H9 (cell line): ENCODE results near the gene LSM7. TPM values are rescaled to one million over a fixed set of nuclear protein-coding genes. Genes with fewer than 3 reads are reported as not detected.
A peak's percentile ranks its signal among the peaks of the same experiment; 100 is the strongest.

ENCODE experiments used
- DNase-seq: peaks from one replicate; pipeline ENCODE4 v3.0.0-alpha.2; 2017
- H2AFZ ChIP-seq: one replicate; pipeline ENCODE4 v1.6.1; 2013; ENCODE audit warnings: mild to moderate bottlenecking, low read length, control low read depth, moderate library complexity
- H2AK5ac ChIP-seq: 2 replicates; pipeline ENCODE4 v1.6.1; 2013; ENCODE audit warnings: low read length, control low read depth, mixed read lengths; ENCODE audit not compliant: insufficient read length
- H2BK120ac ChIP-seq: one replicate; pipeline ENCODE4 v1.6.1; 2013; ENCODE audit warnings: low read depth, mild to moderate bottlenecking, low read length, control low read depth, inconsistent platforms; ENCODE audit not compliant: poor library complexity, severe bottlenecking
- H2BK12ac ChIP-seq: 2 replicates; pipeline ENCODE4 v1.6.1; 2013; ENCODE audit warnings: low read length, control low read depth, mixed read lengths, low read depth; ENCODE audit not compliant: insufficient read length
- H2BK15ac ChIP-seq: 2 replicates; pipeline ENCODE4 v1.6.1; 2013; ENCODE audit warnings: low read depth, low read length, control low read depth
- H2BK20ac ChIP-seq: one replicate; pipeline ENCODE4 v1.6.1; 2013; ENCODE audit warnings: low read depth, mild to moderate bottlenecking, low read length, control low read depth, inconsistent platforms; ENCODE audit not compliant: poor library complexity, severe bottlenecking
- H2BK5ac ChIP-seq: 2 replicates; pipeline ENCODE4 v1.6.1; 2013; ENCODE audit warnings: low read length, control low read depth, mixed read lengths; ENCODE audit not compliant: insufficient read length
- H3K14ac ChIP-seq: 2 replicates; pipeline ENCODE4 v1.6.1; 2013; ENCODE audit warnings: low read length, control low read depth; ENCODE audit not compliant: insufficient read depth
- H3K18ac ChIP-seq: 2 replicates; pipeline ENCODE4 v1.6.1; 2013; ENCODE audit warnings: low read depth, mild to moderate bottlenecking, mixed read lengths, low read length, control low read depth; ENCODE audit not compliant: insufficient read length
- H3K23ac ChIP-seq: 2 replicates; pipeline ENCODE4 v1.6.1; 2013; ENCODE audit warnings: low read length, control low read depth, mixed read lengths, low read depth; ENCODE audit not compliant: insufficient read length
- H3K23me2 ChIP-seq: 2 replicates; pipeline ENCODE4 v1.6.1; 2013; ENCODE audit warnings: low read depth, mild to moderate bottlenecking, mixed read lengths, low read length, control low read depth; ENCODE audit not compliant: insufficient read length, poor library complexity, severe bottlenecking
- H3K27ac ChIP-seq: 2 replicates; pipeline ENCODE4 v1.5.1; 2013; ENCODE audit warnings: low read length, control low read depth, mixed read lengths, low read depth; ENCODE audit not compliant: insufficient read length
- H3K27me3 ChIP-seq: 2 replicates; pipeline ENCODE4 v1.6.1; 2013; ENCODE audit warnings: low read length, control low read depth, inconsistent platforms; ENCODE audit not compliant: insufficient read depth
- H3K4ac ChIP-seq: 2 replicates; pipeline ENCODE4 v1.6.1; 2013; ENCODE audit warnings: low read depth, mild to moderate bottlenecking, control low read depth, inconsistent platforms, low read length, moderate library complexity
- H3K4me1 ChIP-seq: 2 replicates; pipeline ENCODE4 v1.6.1; 2013; ENCODE audit warnings: low read length, control low read depth, inconsistent platforms; ENCODE audit not compliant: insufficient read depth
- H3K4me2 ChIP-seq: 2 replicates; pipeline ENCODE4 v1.6.1; 2013; ENCODE audit warnings: low read length, control low read depth, mixed read lengths; ENCODE audit not compliant: insufficient read length, insufficient read depth
- H3K56ac ChIP-seq: 2 replicates; pipeline ENCODE4 v1.6.1; 2013; ENCODE audit warnings: low read depth, mild to moderate bottlenecking, mixed read lengths, low read length, control low read depth; ENCODE audit not compliant: insufficient read length
- H3K79me1 ChIP-seq: 2 replicates; pipeline ENCODE4 v1.6.1; 2013; ENCODE audit warnings: low read depth, mild to moderate bottlenecking, moderate library complexity, low read length, control low read depth, inconsistent platforms; ENCODE audit not compliant: insufficient read depth, poor library complexity, severe bottlenecking
- H3K79me2 ChIP-seq: 2 replicates; pipeline ENCODE4 v1.6.1; 2013; ENCODE audit warnings: low read length, control low read depth, inconsistent platforms; ENCODE audit not compliant: insufficient read depth
- H3K9ac ChIP-seq: 2 replicates; pipeline ENCODE4 v1.6.1; 2013; ENCODE audit warnings: low read length, control low read depth, mixed read lengths; ENCODE audit not compliant: insufficient read length; ENCODE audit errors: extremely low read depth
- H3K9me3 ChIP-seq: one replicate; pipeline ENCODE4 v1.6.1; 2013; ENCODE audit warnings: low read depth, low read length, inconsistent platforms; ENCODE audit not compliant: control insufficient read depth
- H3T11ph ChIP-seq: one replicate; pipeline ENCODE4 v1.6.1; 2013; ENCODE audit warnings: mild to moderate bottlenecking, low read length, control low read depth, inconsistent platforms
- H4K20me1 ChIP-seq: one replicate; pipeline ENCODE4 v1.6.1; 2013; ENCODE audit not compliant: control insufficient read depth, insufficient read length, insufficient read depth
- H4K5ac ChIP-seq: 2 replicates; pipeline ENCODE4 v1.6.1; 2013; ENCODE audit warnings: low read depth, mild to moderate bottlenecking, mixed read lengths, low read length, control low read depth; ENCODE audit not compliant: insufficient read length
- H4K8ac ChIP-seq: replicated peaks from 2 replicates; pipeline ENCODE4 v1.6.1; 2013; ENCODE audit warnings: low read length, control low read depth, mixed read lengths, low read depth; ENCODE audit not compliant: insufficient read length
- H4K91ac ChIP-seq: 2 replicates; pipeline ENCODE4 v1.6.1; 2013; ENCODE audit warnings: low read depth, mild to moderate bottlenecking, moderate library complexity, mixed read lengths, low read length, control low read depth; ENCODE audit not compliant: insufficient read length
- H3K27ac Mint-ChIP-seq, 3 experiments: 2 replicates in 2 of 3; 3 replicates in 1 of 3; pipeline ENCODE4 v1.8.0; 2020 to 2021; ENCODE audit warnings: mixed read lengths in 3 of 3, mild to moderate bottlenecking in 1 of 3, moderate library complexity in 1 of 3
- H3K27me3 Mint-ChIP-seq: 2 replicates; pipeline ENCODE4 v1.8.0; 2021; ENCODE audit warnings: low read depth, mild to moderate bottlenecking, moderate library complexity, mixed read lengths
- H3K36me3 Mint-ChIP-seq, 3 experiments: 2 replicates in 2 of 3; 3 replicates in 1 of 3; pipeline ENCODE4 v1.8.0; 2020 to 2021; ENCODE audit warnings: low read depth in 3 of 3, mixed read lengths in 3 of 3; ENCODE audit not compliant: insufficient read depth in 1 of 3
- H3K4me1 Mint-ChIP-seq, 2 experiments: 2 replicates each; pipeline ENCODE4 v1.8.0; 2020; ENCODE audit warnings: mixed read lengths in 2 of 2
- H3K4me3 Mint-ChIP-seq, 2 experiments: 2 replicates in 1 of 2; 3 replicates in 1 of 2; pipeline ENCODE4 v1.8.0; 2020 to 2021; ENCODE audit warnings: mild to moderate bottlenecking in 2 of 2, mixed read lengths in 2 of 2, moderate library complexity in 1 of 2
- H3K9me3 Mint-ChIP-seq, 2 experiments: 2 replicates in 1 of 2; 3 replicates in 1 of 2; pipeline ENCODE4 v1.8.0; 2020; ENCODE audit warnings: mild to moderate bottlenecking in 2 of 2, mixed read lengths in 2 of 2, moderate library complexity in 1 of 2
- WGBS: extraction: QIAGEN DNeasy Blood & Tissue Kit; methylation state at CpG from one replicate; pipeline ENCODE4 v1.1.7; 2013; ENCODE audit warnings: missing lambda C conversion rate, low lambda C conversion rate, mixed read lengths; ENCODE audit not compliant: insufficient read length; ENCODE audit errors: extremely low coverage; 5-methylcytosine and 5-hydroxymethylcytosine counted together
- total RNA-seq: library from RNA; stranded (reverse); gene quantifications from 2 replicates; pipeline ENCODE4 v1.2.1, GENCODE V29; 2021
- TF ChIP-seq, protein P1 (sequence below): fragments of 200-600 bp; sonication (generic); conservative IDR thresholded peaks from 3 replicates; pipeline ENCODE4 v1.8.0; 2021; ENCODE audit warnings: antibody characterized with exemption, mild to moderate bottlenecking

Gene LSM7
- total RNA-seq, 1 experiment from 2014 or later: 187 TPM

DNA sequence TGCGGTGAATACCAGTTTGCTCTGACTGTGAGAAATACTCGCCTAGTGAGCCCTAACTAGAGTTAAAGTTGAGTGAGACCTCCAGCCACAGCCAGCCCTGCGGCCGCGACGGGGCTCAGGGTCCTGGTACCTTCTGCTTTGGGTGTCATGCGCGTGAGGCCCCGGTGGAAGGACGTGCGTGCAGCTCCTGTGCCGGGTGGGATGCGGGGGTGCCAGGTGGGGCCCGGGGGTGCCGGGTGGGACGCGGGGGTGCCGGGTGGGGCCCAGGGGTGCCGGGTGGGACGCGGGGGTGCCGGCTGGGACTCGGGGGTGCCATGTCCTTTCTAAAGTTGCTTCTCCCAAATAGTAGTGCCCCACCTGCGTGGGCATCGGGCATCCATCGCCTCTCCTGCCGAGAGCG lies 23.2 kb upstream of the LSM7 start:
- no peaks in the 10 kb centered on the region for H3K27me3 ChIP-seq
- H3K23me2 ChIP-seq: no peaks in the 10 kb centered on the region
- Mint-ChIP-seq H3K9me3 (no peaks in the 10 kb centered on the region), H3K27me3 (no peaks in the 10 kb centered on the region), H3K36me3 (peaks cover 0 to 2% (median 0%) of the 10 kb centered on the region in 3 experiments; a peak in 1 of 7 replicates), H3K4me1 (no peaks in the 10 kb centered on the region), H3K27ac (peak overlapping the region in 1 of 3 experiments; percentile 77; a peak in 2 of 7 replicates), H3K4me3 (no peak overlapping the region)
- H3K23ac ChIP-seq: no peak overlapping the region
- TF ChIP-seq, protein P1, sequence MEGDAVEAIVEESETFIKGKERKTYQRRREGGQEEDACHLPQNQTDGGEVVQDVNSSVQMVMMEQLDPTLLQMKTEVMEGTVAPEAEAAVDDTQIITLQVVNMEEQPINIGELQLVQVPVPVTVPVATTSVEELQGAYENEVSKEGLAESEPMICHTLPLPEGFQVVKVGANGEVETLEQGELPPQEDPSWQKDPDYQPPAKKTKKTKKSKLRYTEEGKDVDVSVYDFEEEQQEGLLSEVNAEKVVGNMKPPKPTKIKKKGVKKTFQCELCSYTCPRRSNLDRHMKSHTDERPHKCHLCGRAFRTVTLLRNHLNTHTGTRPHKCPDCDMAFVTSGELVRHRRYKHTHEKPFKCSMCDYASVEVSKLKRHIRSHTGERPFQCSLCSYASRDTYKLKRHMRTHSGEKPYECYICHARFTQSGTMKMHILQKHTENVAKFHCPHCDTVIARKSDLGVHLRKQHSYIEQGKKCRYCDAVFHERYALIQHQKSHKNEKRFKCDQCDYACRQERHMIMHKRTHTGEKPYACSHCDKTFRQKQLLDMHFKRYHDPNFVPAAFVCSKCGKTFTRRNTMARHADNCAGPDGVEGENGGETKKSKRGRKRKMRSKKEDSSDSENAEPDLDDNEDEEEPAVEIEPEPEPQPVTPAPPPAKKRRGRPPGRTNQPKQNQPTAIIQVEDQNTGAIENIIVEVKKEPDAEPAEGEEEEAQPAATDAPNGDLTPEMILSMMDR: no peak
- H3T11ph ChIP-seq: no peak overlapping the region
- H2AK5ac ChIP-seq: no peak overlapping the region
- no peak overlapping the region for H3K4ac ChIP-seq
- H2BK12ac ChIP-seq: no peak overlapping the region
- H3K18ac ChIP-seq: no peak overlapping the region
- no peak overlapping the region for H4K8ac ChIP-seq
- H3K27ac ChIP-seq: no peak overlapping the region
- H3K79me1 ChIP-seq: no peaks in the 10 kb centered on the region
- H3K79me2 ChIP-seq: no peaks in the 10 kb centered on the region
- H4K91ac ChIP-seq: no peak overlapping the region
- no peak overlapping the region for H2AFZ ChIP-seq
- H2BK15ac ChIP-seq: no peak overlapping the region
- no CpG with 5 or more reads among the region's 28 CpGs for WGBS
- H4K20me1 ChIP-seq: no peaks in the 10 kb centered on the region
- DNase-seq: no peak
- H3K4me2 ChIP-seq: no peak overlapping the region
- H3K9me3 ChIP-seq: no peaks in the 10 kb centered on the region
- no peak overlapping the region for H3K9ac ChIP-seq
- no peak overlapping the region; the same call in 1 of the 2 replicates for H3K14ac ChIP-seq
- no peak overlapping the region for H3K56ac ChIP-seq
- H2BK5ac ChIP-seq: no peak overlapping the region
- H3K4me1 ChIP-seq: no peaks in the 10 kb centered on the region
- H2BK20ac ChIP-seq: no peak overlapping the region
- no peak overlapping the region for H4K5ac ChIP-seq
- H2BK120ac ChIP-seq: no peak overlapping the region
